ENCODE data around the gene LGALSL.

Gene LGALSL

GRCh38 chr2:64453770-64454385 lies at the start of gene LGALSL:
TSS of gene LGALSL (plus strand) at chr2:64454162. CDS start at chr2:64454546, 384 bp downstream.
- DNase-seq = no peak

- no peak for DNase-seq
Measured at GRCh38 chr2:64404743-64405142, 49.2 kb upstream of the LGALSL start.

DNA sequence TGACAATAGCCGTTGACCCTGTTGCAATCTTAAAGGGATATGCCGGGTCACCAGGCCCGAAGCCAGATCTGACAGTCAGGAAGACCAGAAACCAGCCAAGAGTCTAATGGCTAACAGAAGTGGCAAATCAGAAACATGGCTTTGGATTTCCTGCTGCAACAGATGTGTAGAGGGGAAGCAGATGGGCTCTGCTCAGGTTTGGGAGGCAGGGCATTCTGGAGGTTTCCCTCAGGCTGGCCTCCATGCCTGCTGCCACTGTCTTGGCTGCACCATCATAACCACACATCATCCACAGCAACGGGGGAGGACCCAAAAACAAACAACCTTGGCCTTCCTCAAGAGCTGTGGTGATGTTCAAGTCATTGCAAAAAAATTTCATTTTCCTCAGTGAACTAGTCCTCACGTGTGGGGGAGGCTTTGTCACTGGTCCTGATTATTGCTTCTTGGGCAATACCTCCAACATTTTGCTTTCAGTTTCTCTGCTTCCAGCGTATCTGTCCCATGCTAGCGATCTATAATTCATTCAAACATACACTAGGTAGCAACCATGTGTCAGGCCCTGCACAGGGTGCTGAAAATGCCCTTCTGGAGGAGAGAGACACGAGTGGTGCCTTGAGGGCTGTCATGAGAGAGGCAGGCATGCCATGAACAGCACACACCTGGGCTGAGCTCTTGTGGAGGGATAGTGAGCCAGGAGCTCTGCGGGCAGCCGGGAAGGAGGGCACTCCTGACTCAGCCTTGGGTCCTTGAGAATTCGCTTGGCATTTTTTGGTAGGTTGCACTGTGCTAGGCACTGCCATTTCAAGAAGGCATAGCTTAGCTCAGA lies 48.2 kb upstream of the LGALSL start:
- DNase-seq = peak; percentile 91

- DNase-seq = no peak
Measured at GRCh38 chr2:64406407-64406774, 47.6 kb upstream of the LGALSL start.

DNA sequence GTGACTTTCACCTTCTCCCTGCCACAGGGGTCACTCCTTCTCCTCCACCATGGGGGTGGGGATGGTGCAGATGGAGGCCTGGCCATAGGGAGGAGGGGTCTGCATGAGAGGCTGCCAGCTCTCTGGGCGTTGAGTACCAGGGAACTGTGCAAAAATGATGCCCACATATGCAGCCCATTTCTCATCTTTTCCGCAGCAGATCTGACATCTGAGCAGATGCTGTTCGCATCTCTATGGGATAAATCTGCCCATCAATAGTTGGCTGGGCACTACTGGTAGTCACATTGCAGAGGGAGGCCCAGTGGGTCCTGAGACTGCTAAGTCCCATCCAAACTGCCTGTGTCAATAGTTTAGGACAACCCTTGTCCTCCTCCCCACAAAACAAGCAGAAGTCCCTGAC lies 45.9 kb upstream of the LGALSL start:
- DNase-seq = no peak

DNA sequence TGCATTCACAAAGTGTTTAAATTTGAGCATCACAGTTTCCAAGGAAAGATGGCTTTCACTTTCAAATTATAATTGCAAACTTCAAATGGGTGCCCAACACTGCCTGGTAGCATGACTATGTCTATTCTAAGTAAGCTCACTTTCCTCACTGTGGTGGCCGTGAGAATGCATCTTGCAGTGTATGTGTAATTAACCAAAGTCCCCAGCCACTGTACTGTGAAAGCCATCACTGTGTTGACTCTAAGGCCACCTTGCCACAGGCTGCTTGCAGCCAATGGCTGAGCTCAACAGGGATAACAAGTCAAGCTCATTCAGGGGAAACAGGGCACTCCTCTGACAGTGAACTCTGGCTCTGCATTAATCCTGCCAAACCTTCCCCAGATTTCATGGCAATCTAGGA lies 43.3 kb upstream of the LGALSL start:
- DNase-seq = no peak

- no peak for DNase-seq
Measured at GRCh38 chr2:64412671-64413070, 41.3 kb upstream of the LGALSL start.

DNA sequence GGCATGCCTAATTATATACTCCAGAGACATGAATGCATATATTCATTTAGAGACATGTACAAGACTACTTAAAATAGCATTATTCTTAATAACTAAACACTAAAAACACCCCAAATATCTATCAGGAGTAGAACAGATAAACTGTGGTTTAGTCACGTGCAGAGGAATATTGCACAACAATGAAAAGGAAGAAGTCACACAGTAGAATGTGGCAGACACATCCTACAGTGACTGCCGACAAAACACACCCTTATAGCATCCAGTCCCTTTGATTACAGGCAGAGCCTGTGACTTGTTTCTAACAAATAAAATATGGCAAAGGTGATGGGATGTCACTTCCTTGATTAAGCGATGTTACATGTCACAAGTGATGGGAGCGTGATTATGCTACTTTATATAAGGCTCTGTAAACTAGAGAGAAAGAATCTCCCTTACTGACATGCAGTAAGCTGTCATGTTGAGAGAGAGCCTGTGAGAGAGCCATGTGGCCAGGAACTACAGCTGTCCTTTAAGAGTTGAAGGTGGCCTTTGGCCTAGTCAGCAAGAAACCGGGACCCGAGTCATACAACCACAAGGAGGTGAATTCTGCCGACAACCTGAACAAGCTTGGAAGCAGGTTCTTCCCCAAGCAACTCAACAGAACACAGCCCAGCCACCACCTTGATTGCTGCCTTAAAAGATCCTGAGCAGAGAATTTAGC lies 39.1 kb upstream of the LGALSL start:
- no peak for DNase-seq

DNA sequence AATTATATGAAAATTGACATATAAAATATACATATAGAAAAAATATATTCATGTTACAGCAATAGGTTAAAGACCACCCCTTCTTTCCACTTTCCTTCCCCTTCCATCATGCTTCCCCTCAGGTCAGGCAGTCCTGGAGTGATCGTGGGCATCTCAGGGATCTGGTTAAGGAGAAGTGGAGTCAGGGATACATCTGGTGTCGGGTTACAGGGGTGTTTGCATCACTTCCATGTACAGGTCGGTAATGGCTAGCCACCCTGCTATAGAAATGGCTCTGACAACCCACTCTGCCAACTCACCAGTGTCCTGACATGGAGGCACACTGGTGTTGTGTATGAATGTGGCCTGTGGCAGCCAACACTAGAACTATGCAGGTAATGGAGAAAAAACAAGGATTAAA lies 36.3 kb upstream of the LGALSL start:
- no peak for DNase-seq

DNA sequence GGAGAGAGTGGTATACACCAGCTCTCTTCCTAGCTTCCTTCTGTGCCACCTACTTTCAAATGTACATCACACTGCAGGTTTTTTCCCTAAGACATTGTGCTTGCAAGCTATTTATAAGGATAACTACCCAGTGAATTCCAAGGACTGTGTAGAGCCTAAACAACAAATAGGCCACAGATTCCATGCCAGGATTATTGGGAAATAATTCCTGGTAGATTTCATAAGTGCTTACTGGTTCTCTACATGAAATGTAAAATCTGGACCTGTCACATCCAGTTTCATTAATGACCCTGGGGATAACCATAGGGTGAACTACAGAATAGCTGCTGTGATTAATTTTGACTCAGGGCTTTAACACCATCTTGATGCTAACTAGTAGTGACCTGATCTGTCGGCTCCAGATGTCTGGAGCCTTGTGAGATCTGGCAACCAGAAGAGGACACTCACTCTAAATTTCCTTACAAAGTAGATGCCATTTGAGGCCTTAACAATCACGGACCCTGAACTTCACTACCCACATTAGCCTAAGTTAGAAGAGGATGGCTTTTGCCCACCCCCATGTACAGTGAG lies 34.3 kb upstream of the LGALSL start:
- DNase-seq = no peak

DNA sequence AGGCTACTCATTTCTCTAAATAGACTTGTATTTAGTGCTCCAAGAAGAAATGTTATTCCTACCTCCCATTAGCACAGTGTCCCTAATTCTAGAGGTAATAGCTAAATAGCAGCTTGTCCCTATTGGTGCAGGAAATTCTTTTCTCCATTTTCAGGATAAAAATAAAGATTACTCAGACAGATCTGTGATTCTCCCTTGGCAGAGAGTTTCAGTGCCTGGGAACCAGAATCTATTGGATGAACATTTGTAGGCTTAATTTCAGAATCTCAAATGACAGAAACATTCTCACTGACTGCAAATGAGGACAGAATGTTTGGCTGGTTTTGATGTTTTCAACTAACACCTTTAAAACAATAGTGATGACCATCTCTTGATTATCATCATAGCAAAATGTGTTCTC lies 33.3 kb upstream of the LGALSL start:
- no peak for DNase-seq

DNA sequence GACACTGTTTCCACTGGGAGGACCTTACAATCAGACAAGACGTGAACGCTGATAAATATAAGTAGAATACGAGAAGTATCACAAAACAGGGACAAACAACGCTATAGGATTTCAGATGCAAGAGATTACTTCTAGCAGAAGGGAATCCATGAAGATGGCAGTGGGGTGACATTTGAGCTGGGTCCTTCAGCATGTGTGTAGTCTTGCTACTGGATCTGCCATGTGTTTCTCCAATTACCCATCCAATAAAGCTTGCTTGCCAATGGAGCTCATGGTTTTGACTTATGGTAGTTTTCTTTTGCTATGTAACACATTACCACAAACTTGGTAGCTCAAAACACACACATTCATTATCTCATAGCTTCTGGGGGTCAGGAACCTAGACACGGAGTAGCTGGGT lies 32.8 kb upstream of the LGALSL start:
- DNase-seq = no peak

- peak; percentile 14 for DNase-seq
Measured at GRCh38 chr2:64422466-64422865, 31.5 kb upstream of the LGALSL start.

DNA sequence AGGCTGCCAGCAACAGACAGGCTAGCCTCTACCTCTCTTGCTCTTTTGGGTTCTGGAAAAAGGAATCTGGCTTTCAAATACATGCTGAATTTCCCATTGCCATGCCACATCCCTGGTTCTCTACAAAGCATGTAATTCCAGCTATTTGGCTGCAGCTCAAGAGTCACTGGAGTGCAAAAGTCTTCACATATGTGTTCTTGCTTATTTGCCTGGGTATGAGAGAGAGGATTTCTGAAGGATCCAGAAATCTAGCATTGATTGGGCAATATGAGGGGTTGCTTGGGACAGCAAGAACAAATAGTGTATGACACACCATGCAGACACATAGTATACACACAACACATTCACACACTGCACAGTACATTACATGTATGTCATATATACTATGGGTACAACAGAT lies 30.7 kb upstream of the LGALSL start:
- no peak for DNase-seq

DNA sequence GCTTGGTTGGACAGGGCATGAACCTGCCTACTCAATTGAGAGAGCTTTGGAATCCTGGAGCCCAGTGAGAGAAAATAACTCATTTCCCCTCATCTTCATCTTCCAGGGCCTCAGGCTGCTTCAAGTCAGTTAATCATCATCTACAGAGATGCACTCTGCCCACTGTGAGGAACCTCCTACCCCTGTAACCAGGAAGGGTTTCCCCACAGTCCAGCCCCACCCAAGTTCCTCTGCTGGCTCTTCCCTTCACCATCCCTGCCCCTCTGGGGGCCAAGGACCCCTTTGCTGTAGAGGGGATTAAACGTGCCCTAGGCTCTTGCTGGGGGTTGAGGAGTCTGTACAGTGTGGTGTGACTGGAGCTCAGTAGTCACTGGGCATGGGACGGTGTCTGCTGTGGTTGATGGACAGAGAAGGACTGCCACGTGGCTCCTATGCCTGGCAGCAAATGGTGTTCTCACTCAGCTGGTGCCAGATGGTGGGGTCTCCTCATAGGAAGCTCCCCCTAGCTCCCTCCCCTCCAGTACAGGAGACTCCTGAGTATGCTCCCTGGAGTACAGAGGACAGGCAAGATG lies 29.5 kb upstream of the LGALSL start:
- DNase-seq = no peak

- DNase-seq = peak; percentile 54
Measured at GRCh38 chr2:64426183-64426952, 27.6 kb upstream of the LGALSL start.

GRCh38 chr2:64434039-64434657 lies 19.8 kb upstream of the LGALSL start:
- DNase-seq = no peak

- DNase-seq = no peak
Measured at GRCh38 chr2:64437883-64438282, 16.1 kb upstream of the LGALSL start.

DNA sequence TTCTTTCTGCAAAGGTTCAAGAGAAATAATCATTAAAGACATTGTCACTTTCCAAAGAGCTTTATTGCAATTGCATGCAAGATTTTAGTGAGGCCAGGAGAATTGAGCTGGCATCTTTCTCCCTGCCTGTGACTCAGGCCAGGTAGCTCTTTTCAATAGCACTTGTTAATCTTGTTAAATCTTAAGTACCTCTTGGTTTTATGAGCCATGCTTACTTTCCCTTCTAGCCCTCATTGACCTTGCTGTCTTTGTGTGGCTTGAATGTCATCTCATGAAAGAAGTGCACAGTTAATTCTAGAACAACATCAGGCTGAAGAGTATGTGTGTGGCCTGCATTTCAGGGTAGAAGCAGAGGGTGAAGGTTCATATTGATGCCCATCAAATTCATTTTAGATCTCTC lies 14.8 kb upstream of the LGALSL start:
- no peak for DNase-seq

GRCh38 chr2:64440843-64441242 lies 13.1 kb upstream of the LGALSL start:
- no peak for DNase-seq

GRCh38 chr2:64442277-64442676 lies 11.7 kb upstream of the LGALSL start:
- DNase-seq = no peak

DNA sequence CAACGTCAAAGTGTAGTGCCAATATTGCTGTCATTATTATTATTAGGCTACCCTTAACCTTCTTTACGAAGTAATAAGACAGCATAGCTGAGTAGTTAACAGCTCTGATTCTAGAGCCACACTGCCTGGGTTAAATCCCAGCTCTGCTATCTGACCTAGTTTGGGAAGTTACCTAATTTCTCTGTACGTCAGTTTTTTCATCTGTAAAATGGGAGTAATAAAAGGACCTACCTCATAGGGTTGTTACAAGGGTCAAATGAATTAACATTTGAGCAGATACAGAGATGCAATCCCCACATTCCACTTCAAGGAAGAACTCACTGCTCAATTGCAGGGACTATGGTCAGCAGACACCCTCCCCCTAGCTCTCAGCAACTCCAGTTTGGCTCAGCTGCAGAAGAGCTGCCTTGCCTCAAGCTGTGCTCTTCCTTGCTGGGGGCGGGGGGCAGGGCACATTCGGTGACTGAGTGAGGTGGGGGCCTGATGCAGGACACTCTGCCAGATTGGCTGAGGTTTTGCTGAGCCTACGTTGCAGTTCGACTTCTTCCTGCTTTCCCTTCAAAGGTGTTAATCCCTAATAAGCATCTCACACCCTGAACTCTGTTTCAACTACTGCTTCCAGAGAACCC lies 11.0 kb upstream of the LGALSL start:
- no peak for DNase-seq
